NOMO-1 treated with dmso at 0.1 percent for 144 hours (cell line): Measurements from ENCODE around the gene LY6G5C.
"Not testable (repeated sequence)": the region's sequence is repeated elsewhere in the genome, so short reads cannot be mapped to it uniquely, and the experiment has no call there.

Source experiments
- DNase-seq: peaks from one replicate; lab custom pipeline; 2025; ENCODE audit not compliant: unreplicated experiment; lab: John Stamatoyannopoulos, UW

LY6G5C gene

DNA sequence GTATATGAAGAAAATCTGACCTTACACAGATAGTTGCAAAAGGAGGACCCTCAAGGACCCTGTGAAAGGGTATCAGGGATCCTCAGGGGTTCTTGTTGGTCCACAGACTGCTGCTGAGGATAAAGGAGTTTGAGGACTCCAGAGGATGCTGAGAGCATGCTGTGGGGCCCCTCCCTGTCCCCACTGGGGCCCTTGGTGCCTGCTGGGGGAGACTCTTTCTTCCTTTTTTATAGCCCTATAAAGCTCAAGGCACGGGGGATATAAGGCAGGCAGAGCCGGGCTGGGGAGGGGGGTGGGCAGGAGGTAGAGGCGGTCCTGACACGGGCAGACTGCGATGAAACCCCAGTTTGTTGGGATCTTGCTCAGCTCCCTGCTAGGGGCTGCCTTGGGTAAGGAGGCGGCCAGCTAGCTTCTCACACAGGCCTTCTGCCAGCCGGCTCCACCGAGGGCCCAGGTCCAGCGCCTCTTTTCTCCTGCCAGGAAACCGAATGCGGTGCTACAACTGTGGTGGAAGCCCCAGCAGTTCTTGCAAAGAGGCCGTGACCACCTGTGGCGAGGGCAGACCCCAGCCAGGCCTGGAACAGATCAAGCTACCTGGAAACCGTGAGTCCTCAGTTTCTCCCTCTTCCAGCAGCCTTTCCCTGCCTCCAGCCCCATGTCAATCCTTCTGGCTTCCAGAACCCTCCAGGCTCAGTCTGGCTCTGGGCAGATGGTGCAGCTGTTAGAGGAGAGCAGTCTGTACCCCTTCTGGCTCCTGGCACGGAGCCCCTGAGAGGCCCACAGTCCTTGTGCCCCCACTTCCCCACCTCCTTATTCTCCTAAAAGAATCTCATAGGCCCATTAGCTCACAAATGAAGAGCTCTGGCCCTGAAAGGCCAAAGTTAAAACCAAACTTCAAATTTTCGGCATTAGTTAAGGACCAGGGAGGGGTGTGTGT, 34.4 kb upstream of the LY6G5C start, which contains the start of gene LY6G6D:
Gene LY6G6D, plus strand, starts transcription at position 327 of the 937 bp plus-strand sequence. Its CDS starts 8 bp downstream, at position 335.
- no peak for DNase-seq

DNA sequence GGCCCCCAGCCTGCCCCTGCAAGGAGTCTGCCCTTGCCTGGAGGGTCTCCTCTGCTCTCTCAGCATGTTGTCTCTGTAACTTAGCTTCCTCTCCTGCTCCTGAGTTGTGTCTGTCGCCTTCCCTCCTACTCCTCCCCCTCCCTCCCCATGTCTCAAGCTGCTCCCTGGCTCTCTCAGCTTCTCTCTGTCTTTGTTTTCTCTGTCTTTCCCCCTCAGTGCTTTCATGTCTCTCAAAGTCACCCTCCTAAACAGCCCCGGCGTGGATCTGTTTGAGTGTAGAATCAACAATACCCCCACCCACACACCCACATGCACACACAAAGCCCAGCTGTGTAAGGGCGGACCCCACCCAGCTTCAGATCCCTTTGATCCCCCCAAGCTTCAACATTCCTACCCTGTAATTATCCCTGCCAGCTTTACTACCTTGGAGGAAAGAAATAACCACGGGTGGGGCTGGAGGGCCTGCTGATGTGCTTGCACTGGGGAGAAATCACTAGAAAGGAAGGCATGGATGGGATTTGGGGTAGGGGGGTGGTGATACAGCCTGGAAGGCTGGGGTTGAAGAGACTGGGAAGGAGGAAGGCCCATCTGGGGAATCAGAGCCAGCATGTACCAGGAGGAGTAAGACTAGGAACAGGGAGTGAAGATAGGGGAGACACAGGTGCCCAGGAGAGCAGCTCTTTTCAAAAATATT, 33.3 kb upstream of the LY6G5C start:
- no peak for DNase-seq

DNA sequence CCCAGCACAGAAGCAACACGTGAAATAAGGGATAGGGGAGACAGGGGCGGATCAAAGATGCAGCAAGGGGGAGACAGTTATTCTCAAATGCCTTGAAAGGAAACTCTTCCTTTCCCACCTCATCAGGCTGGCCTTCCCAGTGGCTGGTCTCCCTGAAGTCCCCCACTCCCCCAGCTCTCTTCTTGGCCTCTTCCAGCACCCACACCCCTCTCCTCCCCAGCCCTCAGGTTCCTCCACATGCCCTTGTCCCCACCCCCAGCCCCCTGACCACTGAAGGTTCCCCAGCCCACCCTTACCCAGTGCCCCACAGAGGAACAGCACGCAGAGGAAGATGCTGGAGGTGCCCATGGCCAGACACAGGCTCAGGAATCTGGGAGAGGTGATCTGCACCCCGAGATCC, 32.6 kb upstream of the LY6G5C start:
- DNase-seq: no peak

DNA sequence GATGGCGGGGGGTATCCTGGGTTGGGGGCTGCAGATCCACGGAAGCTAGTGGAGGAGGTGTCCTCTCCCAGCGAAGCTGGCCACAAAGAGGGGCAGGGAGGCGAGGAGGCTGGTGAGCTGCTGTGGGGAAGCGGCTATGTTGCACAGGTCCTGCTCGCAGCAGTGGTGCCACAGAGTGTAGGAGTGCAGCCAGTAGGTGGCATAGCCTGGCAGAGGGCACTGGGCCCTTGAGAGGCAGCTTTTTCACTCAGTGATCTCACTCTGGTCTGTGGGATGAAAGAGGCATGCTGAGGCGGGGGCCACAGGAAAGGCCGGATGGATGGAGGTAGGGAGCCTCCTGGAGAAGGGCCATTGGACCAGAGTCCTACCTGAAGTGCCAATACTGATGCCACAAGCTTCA, 31.4 kb upstream of the LY6G5C start:
- DNase-seq: no peak

DNA sequence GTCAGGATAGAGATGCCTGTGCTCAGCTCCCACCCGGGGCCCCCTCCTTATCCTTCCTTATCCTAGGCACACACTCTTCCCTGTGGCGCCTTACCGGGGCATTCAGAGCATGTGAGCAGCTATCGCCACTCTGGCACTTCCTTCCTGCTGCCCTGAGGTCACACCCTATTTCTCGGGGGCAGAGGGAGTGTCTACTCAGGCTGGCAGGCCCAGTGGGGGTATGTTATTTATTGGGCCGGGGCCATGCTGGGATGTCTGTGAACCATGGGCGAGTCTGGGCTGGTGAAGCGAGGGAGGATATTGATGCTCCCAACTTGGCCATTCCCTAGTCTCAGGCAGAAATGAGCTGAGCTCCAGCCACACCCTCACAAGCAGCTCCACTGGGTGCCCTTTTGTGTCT, 30.4 kb upstream of the LY6G5C start:
- peak; percentile 19 for DNase-seq

DNA sequence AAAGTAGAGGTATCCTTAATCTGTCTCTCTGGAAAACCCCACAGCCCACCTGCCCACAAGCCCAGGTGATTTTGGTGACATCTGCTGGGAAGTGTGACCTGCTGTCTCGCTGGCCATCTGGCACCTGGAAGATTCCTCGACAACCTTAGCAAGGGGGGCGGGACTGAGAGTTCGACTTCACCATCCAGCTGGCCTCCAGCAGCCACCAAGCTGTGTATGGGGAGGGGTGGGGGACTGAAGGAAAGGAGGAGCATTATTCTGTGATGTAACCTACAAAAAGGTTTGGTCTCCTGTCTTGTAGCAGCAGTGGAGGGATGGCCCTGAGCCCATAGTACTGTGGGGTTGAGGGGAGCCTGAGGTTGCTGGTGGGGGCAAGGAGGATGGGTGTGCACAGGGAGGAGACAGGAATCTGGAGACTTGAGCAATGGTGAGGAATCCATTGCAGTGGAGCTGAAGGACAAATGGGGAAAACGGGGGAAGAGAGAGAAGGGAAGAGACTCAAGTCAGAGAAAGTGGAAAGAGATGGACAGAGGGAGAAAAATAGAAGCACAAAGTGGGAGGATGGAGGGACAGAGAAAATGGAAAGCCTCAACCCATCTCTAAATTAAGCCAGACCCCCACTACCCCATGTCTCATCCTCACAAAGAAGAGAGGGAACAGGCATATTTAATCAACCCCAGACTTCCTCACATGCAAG, 29.8 kb upstream of the LY6G5C start:
- DNase-seq: no peak

DNA sequence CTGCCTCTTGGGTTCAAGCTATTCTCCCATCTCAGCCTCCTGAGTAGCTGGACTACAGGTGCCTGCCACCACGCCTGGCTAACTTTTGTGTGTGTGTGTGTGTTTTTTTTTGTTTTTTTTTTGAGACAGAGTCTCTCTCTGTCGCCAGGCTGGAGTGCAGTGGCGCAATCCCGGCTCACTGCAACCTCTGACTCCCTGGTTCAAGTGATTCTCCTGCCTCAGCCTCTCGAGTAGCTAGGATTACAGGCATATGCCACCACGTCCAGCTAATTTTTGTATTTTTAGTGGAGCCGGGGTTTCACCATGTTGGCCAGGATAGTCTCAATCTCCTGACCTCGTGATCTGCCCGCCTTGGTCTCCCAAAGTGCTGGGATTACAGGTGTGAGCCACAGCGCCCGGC, 28.3 kb upstream of the LY6G5C start:
- not testable (repeated sequence) for DNase-seq

DNA sequence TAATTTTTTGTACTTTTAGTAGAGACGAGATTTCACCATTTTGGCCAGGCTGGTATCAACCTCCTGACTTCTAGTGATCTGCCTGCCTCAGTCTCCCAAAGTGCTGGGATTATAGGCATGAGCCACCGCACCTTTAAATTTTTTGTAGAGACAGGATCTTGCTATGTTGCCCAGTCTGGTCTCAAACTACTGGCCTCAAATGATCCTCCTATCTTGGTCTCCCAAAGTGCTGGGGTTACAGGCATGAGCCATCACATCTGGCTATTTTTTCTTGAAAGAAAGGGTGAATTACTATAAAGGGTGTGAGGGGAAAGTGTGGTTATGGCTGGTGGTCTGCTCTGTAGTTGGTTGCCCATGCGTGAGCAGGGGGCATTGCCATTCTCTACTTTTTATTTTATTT, 27.4 kb upstream of the LY6G5C start:
- no peak for DNase-seq

DNA sequence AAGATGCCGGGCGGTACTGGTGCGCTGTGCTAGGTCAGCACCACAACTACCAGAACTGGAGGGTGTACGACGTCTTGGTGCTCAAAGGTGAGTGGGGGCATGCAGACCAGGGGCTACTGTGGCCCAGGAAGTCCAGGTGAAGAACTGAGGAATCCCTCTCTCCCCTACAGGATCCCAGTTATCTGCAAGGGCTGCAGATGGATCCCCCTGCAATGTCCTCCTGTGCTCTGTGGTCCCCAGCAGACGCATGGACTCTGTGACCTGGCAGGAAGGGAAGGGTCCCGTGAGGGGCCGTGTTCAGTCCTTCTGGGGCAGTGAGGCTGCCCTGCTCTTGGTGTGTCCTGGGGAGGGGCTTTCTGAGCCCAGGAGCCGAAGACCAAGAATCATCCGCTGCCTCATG, 26.8 kb upstream of the LY6G5C start:
- DNase-seq: no peak

DNA sequence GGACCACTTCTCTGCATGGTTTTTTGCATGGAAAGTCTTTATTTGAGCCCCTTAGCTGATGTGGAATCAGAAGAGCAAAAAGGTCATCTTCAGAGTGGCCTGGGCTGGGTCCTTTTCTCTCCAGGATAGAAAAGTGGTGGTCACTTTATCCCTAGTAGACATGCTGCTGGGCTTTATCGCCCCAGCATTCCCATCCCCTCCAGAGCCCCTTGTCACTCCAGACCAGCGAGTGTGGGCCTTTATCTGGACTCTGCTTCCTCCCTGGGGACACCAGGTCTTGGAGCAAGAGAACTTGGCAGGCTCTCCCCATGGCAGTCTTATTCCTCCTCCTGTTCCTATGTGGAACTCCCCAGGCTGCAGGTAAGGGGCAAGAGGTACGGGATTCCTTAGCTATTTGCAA, 25.7 kb upstream of the LY6G5C start, which contains the start of gene LY6G6F:
Gene LY6G6F, plus strand, starts transcription at position 268 of the 400 bp plus-strand sequence. Its CDS starts 41 bp downstream, at position 309.
- DNase-seq: no peak

DNA sequence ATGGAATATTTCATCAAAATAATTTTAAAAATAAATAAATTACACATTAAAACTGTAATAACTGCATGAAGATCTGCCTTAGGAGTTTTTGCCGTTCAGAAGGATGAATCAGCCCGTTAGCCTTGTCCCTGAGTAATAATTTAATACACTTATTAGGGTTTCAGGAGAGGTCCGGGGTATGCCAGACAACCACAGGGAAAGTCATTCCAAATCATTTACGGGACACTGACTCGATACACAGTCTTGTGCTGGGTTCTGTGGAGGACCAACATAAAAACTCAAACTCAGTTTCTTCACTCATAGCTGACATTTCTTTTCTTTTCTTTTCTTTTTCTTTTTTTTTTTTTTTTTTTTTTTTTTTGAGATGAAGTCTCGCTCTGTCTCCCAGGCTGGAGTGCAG, 25.1 kb upstream of the LY6G5C start:
- no peak for DNase-seq

DNA sequence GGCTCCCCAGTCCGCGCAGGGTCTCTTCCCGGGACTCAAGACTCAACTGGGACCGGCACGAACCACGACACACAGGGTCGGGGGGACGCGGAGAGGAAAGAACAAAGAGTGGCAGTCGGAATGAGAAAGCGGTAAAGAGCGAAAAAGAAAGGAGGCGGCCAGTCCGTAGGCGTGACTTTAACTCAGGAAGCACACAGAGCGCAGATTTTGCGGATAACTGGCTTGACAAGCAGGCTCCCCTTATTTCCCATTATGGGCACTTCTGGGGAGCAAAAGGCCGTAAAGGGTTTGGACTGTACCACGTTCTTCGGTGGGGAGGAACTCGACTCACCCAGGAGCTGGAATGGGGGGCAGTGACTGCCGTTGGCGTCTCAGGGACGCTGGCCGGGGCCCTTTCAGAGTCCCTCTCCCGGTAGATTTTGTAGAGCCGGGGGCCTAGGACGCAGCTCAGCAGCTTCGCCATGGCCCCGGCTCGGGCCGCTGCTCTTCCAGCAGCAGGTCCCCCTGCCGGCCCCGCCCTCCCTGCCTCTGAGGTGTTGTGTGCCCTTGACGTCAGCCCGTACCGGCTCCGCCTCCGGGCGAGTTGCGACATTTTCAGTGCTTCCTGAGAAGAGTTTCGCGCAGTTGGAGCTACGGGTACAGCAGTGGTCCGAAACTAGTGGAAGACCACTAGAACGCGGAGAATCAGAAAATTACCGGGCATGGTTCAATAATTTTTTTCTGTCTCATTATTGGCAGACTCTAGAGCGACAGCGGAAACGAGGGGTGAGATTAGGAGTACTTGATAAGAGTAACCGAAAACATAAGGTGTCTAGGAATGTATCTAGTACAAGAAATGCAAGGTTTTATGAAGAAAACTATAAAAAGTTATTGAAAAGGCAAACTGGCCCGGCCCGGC, 22.2 kb upstream of the LY6G5C start, which contains the start of gene ABHD16A:
Gene ABHD16A, minus strand, starts transcription at position 506 of the 898 bp plus-strand sequence. Its CDS starts 43 bp downstream, at position 463.
- DNase-seq: peak; percentile 96

DNA sequence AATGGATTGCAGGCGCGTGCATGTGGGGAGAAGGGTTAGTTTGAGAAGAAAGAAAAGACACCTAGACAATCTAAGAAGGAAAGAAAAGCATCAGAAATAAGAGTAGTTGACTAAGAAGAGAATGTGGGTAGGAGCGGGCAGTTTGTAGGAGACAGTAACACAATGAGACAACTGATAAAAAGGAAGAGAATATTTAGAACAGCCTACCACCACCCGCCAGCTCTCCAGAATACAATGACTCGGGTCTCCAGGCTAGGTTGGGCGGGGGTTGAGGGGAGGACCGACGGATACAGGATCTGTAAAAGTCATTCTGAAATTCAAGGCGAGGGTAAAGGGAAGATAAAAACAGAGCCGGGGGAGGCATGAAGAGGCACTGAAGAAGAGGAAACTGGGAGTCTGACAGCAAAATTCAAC, 21.5 kb upstream of the LY6G5C start:
- DNase-seq: no peak

DNA sequence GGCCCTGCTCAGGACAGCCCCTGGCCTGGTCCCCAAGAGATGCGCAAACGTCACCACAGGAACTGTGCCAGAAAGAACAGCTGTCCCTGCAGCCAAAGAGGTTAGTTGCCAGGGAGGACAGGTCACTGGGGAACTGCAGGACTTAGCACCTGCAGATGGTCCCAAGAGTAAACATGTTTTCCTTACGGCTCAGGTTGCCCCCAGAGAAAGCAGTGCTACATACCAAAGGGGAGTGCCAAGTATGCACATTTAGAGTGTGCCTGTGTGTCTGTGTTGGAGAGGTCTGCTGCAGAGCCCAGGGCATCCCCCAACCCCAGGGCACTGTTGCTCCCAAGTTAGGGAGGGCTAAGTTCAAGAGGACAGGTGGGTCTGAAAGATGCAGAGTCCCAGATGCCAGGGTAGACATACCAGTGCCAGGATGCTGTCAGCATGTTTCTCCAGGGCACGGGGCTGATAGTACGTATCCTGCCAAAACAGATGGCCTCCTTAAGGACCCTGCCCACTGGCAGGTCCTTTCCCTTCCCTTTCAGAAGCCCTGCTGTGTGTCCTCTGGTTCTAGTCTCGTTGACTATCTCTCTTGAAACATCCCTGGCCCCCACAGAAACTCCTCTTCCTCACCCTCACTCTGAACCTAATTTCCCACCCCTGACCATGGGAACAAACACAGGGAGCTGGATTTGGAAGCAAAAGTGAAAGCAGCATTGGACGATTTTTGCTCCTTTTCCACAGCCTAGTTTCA, 21.0 kb upstream of the LY6G5C start:
- no peak for DNase-seq

DNA sequence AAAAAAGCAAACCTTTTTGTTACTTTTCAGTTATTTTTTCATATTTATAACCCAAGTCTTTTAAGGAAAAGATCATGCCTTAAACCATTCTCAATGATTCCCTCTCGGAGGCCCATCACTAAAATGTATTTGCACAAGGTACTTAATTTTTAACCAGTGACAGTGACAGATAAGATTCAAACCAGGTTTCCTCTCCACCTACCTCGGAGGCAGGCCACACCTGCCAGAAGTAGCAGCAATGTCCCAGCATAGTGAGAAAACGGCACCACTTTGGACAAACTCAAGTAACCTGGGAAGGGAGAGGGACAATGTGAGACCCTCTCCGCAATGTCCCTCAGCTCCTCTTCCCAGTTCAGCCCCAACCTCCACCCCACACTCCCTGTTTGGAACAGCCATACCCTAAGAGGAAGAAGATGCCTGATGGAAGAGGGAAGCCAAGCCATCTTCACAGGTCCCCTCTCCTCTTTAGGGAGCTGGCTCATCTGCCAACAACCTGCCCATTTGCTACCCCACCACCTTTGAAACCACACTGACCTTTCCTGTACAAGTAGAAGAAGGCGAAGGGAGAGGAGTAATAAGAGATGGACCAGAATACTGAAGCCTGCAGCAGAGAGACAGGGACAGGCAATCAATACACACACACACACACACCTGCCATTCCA, 20.0 kb upstream of the LY6G5C start:
- DNase-seq: no peak

DNA sequence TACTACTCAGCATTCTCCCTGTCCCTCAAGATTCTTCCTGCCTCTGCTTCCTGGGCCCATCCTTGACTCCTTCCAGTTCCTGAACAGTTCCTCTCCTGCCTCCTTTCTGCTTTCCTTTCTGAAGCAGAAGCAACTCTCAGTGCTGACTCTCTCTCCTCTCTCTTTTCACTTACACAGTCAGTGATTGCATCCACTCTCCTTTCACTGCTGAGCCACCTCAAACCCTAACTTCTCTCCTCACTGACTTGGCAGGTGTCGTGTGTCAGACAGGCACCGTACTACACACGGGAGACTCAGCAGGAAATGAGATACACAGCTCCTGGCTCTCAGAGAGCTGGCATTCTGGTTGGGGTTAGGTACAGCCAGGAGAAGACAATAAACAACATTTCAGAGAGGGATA, 16.7 kb upstream of the LY6G5C start:
- no peak for DNase-seq

DNA sequence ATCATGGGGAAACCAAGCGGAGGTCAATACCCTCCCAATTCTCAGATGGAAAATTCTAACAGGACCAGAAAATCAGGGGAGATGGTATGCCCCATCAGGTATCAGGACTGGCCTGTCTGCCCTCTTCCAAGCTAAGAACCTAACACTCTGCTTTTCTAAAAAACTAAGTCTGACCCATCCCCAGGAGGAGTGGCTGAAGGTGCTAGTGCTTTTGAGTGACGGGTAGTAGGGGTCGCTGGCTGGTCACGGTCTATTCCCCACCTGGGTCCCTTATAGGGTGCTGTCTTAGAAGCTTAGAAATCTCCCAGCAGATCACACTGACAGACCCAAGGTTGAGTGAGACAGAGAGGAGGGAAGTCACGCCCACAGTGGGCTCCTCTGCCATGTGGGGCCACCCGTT, 12.7 kb upstream of the LY6G5C start:
- DNase-seq: no peak

DNA sequence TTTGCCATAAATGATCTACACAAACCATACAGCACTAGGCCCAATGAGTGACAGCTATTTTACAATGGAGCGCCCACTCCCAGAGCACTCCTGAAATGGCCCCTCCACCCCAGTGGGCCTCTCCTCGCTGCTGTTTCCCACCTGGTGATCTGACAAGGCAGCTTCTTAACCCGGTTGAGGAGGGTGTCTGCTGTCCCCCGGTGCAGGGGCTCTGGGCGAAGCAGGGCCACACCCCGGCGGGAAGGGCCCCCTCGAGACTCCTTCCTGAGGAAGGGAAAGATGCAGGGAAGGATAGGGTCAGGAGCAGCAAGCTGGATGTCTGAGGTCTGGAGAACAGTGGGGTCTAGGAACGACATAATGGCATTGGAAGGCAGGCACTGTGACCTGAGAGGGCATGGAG, 12.0 kb upstream of the LY6G5C start:
- no peak for DNase-seq

DNA sequence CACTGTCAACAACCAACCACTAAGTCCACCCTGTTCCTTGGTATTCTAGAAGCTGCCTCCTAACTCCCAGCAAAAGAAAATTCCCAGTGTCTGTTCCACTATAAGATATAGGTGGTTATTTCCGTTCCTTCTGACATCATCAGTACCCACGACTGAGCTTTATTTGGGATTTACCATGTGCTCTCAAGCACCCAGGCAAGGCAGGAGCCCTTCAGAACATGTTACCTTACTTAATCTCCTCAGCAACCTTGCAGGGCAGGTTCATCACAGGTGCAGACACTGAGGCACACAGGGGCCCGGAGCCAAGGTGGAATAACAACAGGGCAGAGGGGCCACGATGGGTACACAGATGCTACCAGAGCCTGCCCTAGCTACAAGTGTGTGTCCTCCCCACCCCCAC, 11.5 kb upstream of the LY6G5C start:
- no peak for DNase-seq
